ENCODE data around the gene SEPHS2. TPM values are rescaled to one million over a fixed set of nuclear protein-coding genes. Genes with fewer than 3 reads are reported as not detected.

The SEPHS2 gene
- total RNA-seq, 1 experiment from 2014 or later = 8.4 TPM

DNA sequence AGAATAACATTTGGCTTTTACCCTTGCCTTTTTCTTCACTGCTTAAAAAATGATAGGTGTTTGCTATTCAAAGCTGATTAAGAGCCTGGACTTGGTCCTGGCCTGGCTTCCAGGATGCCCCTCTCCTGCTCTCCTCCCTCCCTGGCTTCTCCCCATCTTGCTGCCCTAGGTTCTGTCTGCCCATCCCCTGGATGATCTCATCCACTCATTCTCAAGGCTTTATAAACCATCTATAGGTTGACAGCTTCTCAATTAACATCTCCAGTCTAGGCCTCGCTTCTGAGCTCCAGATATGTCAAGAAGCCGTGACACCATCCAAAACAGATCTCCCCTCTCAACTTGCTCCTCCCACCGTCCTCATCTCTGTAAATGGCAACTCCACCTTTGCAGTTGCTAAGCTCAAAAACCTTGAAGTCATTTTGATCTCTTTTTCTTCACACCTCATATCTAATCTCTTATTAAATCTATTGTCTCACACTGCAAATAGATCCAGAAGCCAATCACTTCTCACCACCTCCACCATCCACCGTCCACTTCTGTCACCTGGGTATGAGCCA is 29.5 kb downstream of the SEPHS2 start:
- Histone ChIP-seq H3K36me3 (ENCODE audit: low read depth, low read length) (no peaks in the 10 kb centered on the region; the same call in 1 of the 2 replicates), H3K9me3 (ENCODE audit: low read length) (no peaks in the 10 kb centered on the region), H3K27me3 (ENCODE audit: low read length) (no peaks in the 10 kb centered on the region), H3K9ac (ENCODE audit: low read length) (no peak overlapping the region), H3K9me2 (replicated peaks; ENCODE audit: low read length) (no peaks in the 10 kb centered on the region), H3K4me2 (ENCODE audit: low read length) (no peak overlapping the region), H3K4me3 (ENCODE audit: low read length) (no peak overlapping the region), H3K27ac (ENCODE audit: low read length) (no peak overlapping the region), H4K20me1 (ENCODE audit: low read length) (no peaks in the 10 kb centered on the region), H3F3A (ENCODE audit: low read length, unreplicated experiment) (no peaks in the 10 kb centered on the region), H2AFZ (ENCODE audit: low read length) (no peak overlapping the region), H3K4me1 (ENCODE audit: insufficient read depth, low read length) (peaks cover 6% of the 10 kb centered on the region; the same call in 1 of the 2 replicates), H3K79me2 (ENCODE audit: low read length) (no peaks in the 10 kb centered on the region)
- BruUV-seq (replicated peaks) = no TSS peak
- no peak for ATAC-seq
- no peak for DNase-seq
- ChIA-PET POLR2A (ENCODE audit: unreplicated experiment) (no interaction called here), CTCF (no interaction called here)
- no peak for TF ChIP-seq EZH2 (IDR thresholded peaks at IDR 0.05; ENCODE audit: low read length, unreplicated experiment)
- no peak for TF ChIP-seq EZH2phosphoT487 (IDR thresholded peaks at IDR 0.05; ENCODE audit: borderline replicate concordance, low read length)
- TF ChIP-seq, protein P1, sequence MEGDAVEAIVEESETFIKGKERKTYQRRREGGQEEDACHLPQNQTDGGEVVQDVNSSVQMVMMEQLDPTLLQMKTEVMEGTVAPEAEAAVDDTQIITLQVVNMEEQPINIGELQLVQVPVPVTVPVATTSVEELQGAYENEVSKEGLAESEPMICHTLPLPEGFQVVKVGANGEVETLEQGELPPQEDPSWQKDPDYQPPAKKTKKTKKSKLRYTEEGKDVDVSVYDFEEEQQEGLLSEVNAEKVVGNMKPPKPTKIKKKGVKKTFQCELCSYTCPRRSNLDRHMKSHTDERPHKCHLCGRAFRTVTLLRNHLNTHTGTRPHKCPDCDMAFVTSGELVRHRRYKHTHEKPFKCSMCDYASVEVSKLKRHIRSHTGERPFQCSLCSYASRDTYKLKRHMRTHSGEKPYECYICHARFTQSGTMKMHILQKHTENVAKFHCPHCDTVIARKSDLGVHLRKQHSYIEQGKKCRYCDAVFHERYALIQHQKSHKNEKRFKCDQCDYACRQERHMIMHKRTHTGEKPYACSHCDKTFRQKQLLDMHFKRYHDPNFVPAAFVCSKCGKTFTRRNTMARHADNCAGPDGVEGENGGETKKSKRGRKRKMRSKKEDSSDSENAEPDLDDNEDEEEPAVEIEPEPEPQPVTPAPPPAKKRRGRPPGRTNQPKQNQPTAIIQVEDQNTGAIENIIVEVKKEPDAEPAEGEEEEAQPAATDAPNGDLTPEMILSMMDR (conservative IDR thresholded peaks at IDR 0.05; ENCODE audit: low read depth, low read length) = no peak
- intact Hi-C loops (cut with micrococcal nuclease) = no loop called here

DNA sequence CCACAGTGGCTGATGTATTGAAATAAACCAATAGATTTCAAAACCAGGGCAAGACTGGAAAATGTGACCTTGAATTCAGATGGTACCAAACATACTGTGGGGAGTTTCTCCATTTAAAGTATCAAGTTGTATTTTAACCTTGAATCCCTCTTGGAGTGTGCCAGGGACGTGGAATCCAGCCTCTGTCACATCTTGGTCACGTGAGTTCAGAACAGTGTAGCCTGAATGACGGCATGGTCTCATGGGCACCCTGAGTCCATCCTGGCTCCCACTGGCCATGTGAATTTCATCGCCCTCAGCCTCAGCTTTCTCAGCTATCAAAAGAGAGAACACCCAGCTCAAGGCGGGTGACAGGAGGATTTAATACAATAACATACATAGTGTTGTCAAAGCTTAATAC is 31.5 kb downstream of the SEPHS2 start:
- Histone ChIP-seq H3K36me3 (ENCODE audit: low read depth, low read length) (no peaks in the 10 kb centered on the region), H4K20me1 (ENCODE audit: low read length) (no peaks in the 10 kb centered on the region), H3K9ac (ENCODE audit: low read length) (no peak overlapping the region), H3K79me2 (ENCODE audit: low read length) (no peaks in the 10 kb centered on the region), H3K4me2 (ENCODE audit: low read length) (no peak overlapping the region), H3F3A (ENCODE audit: low read length, unreplicated experiment) (no peaks in the 10 kb centered on the region), H3K27ac (ENCODE audit: low read length) (no peak overlapping the region), H3K9me3 (ENCODE audit: low read length) (no peaks in the 10 kb centered on the region), H3K9me2 (replicated peaks; ENCODE audit: low read length) (no peaks in the 10 kb centered on the region), H2AFZ (ENCODE audit: low read length) (no peak overlapping the region), H3K4me1 (ENCODE audit: insufficient read depth, low read length) (peaks cover 8% of the 10 kb centered on the region; the same call in 1 of the 2 replicates), H3K4me3 (ENCODE audit: low read length) (no peak overlapping the region), H3K27me3 (ENCODE audit: low read length) (no peaks in the 10 kb centered on the region)
- CTCF ChIA-PET = no interaction called here
- intact Hi-C loops (cut with micrococcal nuclease) = no loop called here
- ATAC-seq = no peak
- TF ChIP-seq, protein P1 (conservative IDR thresholded peaks at IDR 0.05; ENCODE audit: low read depth, low read length) = no peak
- TF ChIP-seq EZH2phosphoT487 (IDR thresholded peaks at IDR 0.05; ENCODE audit: borderline replicate concordance, low read length) = no peak
- TF ChIP-seq EZH2 (IDR thresholded peaks at IDR 0.05; ENCODE audit: low read length, unreplicated experiment) = no peak
- DNase-seq = no peak
- POLR2A ChIA-PET (ENCODE audit: unreplicated experiment) = no interaction called here
- BruUV-seq (replicated peaks) = no TSS peak

DNA sequence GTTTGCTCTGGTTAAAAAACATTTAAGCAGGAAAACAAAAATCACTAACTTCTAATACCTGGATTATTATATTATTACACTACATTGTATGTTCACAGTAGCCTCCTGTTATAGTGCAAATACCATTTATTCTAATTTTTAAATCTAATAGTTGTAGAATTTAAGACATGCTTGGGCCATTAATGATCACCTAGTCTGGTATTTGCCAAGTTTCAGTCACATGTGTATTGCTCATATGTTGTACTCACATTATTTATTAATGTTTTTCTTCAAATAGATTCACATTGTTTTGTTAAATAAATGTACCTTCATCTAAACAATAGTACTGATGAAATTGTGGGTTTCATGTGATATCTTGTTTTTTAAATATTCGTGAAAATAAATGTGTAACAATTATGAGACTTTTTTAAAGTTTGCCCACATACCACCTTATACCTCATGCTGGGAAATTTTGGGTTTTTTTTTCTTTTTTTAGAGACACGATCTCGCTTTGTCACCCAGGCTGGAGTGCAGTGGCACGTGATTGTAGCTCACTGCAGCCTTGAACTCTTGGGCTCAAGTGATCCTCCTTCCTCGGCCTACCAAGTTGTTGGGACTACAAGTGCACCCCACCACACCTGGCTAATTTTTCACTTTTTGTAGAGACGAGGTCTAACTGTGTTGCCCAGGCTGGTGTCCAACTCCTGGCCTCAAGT is 32.4 kb downstream of the SEPHS2 start:
- ChIA-PET POLR2A (ENCODE audit: unreplicated experiment) (no interaction called here), CTCF (no interaction called here)
- Histone ChIP-seq H2AFZ (ENCODE audit: low read length) (no peak overlapping the region), H3K27me3 (ENCODE audit: low read length) (no peaks in the 10 kb centered on the region), H3K9ac (ENCODE audit: low read length) (no peak overlapping the region), H4K20me1 (ENCODE audit: low read length) (no peaks in the 10 kb centered on the region), H3K36me3 (ENCODE audit: low read depth, low read length) (no peaks in the 10 kb centered on the region), H3K4me2 (ENCODE audit: low read length) (no peak overlapping the region), H3F3A (ENCODE audit: low read length, unreplicated experiment) (no peaks in the 10 kb centered on the region), H3K4me1 (ENCODE audit: insufficient read depth, low read length) (peaks cover 6% of the 10 kb centered on the region), H3K79me2 (ENCODE audit: low read length) (0 out of 2 replicates have a peak, but pooled peaks cover 3% of the 10 kb centered on the region), H3K27ac (ENCODE audit: low read length) (no peak overlapping the region), H3K4me3 (ENCODE audit: low read length) (no peak overlapping the region), H3K9me2 (replicated peaks; ENCODE audit: low read length) (no peaks in the 10 kb centered on the region), H3K9me3 (ENCODE audit: low read length) (no peaks in the 10 kb centered on the region)
- no peak for DNase-seq
- ATAC-seq = no peak
- intact Hi-C loops (cut with micrococcal nuclease) = no loop called here
- TF ChIP-seq EZH2 (IDR thresholded peaks at IDR 0.05; ENCODE audit: low read length, unreplicated experiment) (no peak), EZH2phosphoT487 (IDR thresholded peaks at IDR 0.05; ENCODE audit: borderline replicate concordance, low read length) (no peak)
- BruUV-seq (replicated peaks) = no TSS peak
